Chondrocyte (in vitro differentiated cells): ENCODE results near the gene MAP1LC3C. TPM values are rescaled to one million over a fixed set of nuclear protein-coding genes. Genes with fewer than 3 reads are reported as not detected.

ENCODE experiments used
- DNase-seq: peaks from one replicate; pipeline ENCODE4 v3.0.0; 2021; ENCODE audit warnings: mixed read lengths, low spot score
- H3K27ac Mint-ChIP-seq: one replicate; pipeline ENCODE4 v1.8.0; 2021; ENCODE audit warnings: mild to moderate bottlenecking, moderate library complexity, mixed read lengths; ENCODE audit not compliant: unreplicated experiment
- H3K27me3 Mint-ChIP-seq: 2 replicates; pipeline ENCODE4 v1.8.0; 2021; ENCODE audit warnings: low read depth, mixed read lengths
- H3K36me3 Mint-ChIP-seq: 2 replicates; pipeline ENCODE4 v1.8.0; 2021; ENCODE audit warnings: low read depth, mixed read lengths
- H3K4me1 Mint-ChIP-seq: 2 replicates; pipeline ENCODE4 v1.8.0; 2021; ENCODE audit warnings: low read depth, mild to moderate bottlenecking, mixed read lengths
- H3K4me3 Mint-ChIP-seq: one replicate; pipeline ENCODE4 v1.8.0; 2021; ENCODE audit warnings: mild to moderate bottlenecking, moderate library complexity, mixed read lengths; ENCODE audit not compliant: unreplicated experiment
- H3K9me3 Mint-ChIP-seq: 2 replicates; pipeline ENCODE4 v1.8.0; 2021; ENCODE audit warnings: low read depth, mixed read lengths
- long read RNA-seq: library from polyadenylated mRNA; stranded (forward); transcript quantifications from one replicate; pipeline ENCODE4 v2.0.0, GENCODE V29; 2021
- total RNA-seq: library from RNA; stranded (reverse); gene quantifications from 3 replicates; pipeline ENCODE4 v1.2.1, GENCODE V29; 2021
- TF ChIP-seq, protein P1 (sequence below): fragments of 200-600 bp; sonication (generic); IDR thresholded peaks from 2 replicates; pipeline ENCODE4 v1.5.0; 2021; ENCODE audit warnings: antibody characterized with exemption, mild to moderate bottlenecking, moderate library complexity

Gene MAP1LC3C
- total RNA-seq: 0.38 to 0.65 TPM (median 0.46 TPM) in 3 replicates
- long read RNA-seq, partial matches to known transcripts: 0 of 2 reads
- long read RNA-seq, other reads (novel, unspliced or antisense): 0 of 2 reads

DNA sequence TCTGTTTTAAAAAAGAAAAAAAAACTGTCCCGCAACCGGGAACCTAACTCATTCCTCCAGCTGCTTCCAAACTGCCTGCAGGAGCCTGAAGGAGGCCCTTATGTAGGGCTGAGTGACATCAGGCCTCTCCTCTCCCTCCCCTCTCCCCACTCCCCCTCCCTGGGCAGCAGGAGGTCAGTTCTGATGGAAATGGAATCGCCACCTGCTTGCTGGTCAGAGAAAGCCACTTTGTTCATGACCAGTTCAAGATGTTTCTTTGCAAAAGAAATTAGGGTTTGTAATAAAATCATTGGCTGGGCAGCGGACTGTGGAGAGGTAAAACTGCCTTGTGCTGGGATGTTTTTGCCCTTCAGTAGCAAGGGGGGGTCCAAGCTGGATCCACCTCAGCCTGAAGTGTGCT is at the start of gene MAP1LC3C:
Gene MAP1LC3C, minus strand, starts transcription at position 73 of the 400 bp plus-strand sequence. CDS start 90 bp downstream, outside the sequence.
- Mint-ChIP-seq H3K27me3 (no peaks in the 10 kb centered on the region), H3K4me3 (peak within 1 kb of the TSS; percentile 74), H3K36me3 (no peaks in the 10 kb centered on the region), H3K27ac (peak within 1 kb of the TSS; percentile 70), H3K4me1 (peaks cover 15% of the 10 kb centered on the region), H3K9me3 (no peaks in the 10 kb centered on the region)
- TF ChIP-seq, protein P1, sequence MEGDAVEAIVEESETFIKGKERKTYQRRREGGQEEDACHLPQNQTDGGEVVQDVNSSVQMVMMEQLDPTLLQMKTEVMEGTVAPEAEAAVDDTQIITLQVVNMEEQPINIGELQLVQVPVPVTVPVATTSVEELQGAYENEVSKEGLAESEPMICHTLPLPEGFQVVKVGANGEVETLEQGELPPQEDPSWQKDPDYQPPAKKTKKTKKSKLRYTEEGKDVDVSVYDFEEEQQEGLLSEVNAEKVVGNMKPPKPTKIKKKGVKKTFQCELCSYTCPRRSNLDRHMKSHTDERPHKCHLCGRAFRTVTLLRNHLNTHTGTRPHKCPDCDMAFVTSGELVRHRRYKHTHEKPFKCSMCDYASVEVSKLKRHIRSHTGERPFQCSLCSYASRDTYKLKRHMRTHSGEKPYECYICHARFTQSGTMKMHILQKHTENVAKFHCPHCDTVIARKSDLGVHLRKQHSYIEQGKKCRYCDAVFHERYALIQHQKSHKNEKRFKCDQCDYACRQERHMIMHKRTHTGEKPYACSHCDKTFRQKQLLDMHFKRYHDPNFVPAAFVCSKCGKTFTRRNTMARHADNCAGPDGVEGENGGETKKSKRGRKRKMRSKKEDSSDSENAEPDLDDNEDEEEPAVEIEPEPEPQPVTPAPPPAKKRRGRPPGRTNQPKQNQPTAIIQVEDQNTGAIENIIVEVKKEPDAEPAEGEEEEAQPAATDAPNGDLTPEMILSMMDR: no peak
- no peak for DNase-seq

DNA sequence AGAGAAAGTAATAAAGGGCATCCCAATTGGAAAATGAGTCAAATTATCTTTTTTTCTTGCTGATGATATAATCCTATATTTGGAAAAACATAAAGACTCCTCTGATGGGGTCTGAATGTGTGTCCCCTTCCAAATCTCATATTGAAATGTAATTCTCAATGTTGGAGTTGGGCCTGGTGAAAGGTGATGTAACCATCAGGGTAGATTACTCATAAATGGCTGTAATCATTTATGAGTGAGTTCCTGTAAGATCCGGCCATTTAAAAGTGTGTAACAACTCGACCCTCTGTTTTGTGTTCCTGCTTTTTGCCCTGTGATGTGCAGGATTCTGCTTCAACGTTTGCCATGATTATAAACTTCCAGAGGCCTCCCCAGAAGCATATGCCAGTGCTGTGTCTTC is 44.3 kb upstream of the MAP1LC3C start:
- TF ChIP-seq, protein P1: no peak
- no peak overlapping the region for H3K4me3 Mint-ChIP-seq
- H3K36me3 Mint-ChIP-seq: no peaks in the 10 kb centered on the region
- DNase-seq: no peak
- no peaks in the 10 kb centered on the region for H3K4me1 Mint-ChIP-seq
- no peaks in the 10 kb centered on the region for H3K27me3 Mint-ChIP-seq
- H3K9me3 Mint-ChIP-seq: peaks cover 12% of the 10 kb centered on the region
- H3K27ac Mint-ChIP-seq: no peak overlapping the region

GRCh38 chr1:242034392-242034791 is 35.5 kb upstream of the MAP1LC3C start:
- Mint-ChIP-seq H3K4me3 (no peak overlapping the region), H3K9me3 (no peaks in the 10 kb centered on the region), H3K4me1 (no peaks in the 10 kb centered on the region), H3K27me3 (peaks cover 5% of the 10 kb centered on the region), H3K27ac (no peak overlapping the region), H3K36me3 (no peaks in the 10 kb centered on the region)
- DNase-seq: no peak
- TF ChIP-seq, protein P1: no peak

DNA sequence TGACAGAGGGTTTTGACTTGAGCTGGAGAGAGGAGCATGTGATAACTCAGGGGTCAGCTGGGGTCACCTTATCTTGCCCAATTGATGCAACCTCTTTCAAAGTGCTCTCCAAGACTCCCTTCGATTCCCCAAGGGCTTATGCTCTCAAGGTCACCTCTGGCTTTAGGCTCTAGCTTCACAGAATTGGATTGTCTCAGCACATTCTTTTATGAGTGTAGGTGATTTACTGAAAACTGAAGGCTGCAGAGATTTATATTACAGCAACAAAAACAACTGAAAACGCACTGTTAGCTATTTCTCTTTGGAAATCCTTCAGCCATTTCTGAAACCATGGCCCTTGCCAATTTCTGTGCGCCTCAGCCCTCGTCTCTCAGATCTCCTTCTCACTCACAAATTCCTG is 34.5 kb upstream of the MAP1LC3C start:
- H3K27me3 Mint-ChIP-seq: peaks cover 5% of the 10 kb centered on the region
- H3K36me3 Mint-ChIP-seq: no peaks in the 10 kb centered on the region
- no peaks in the 10 kb centered on the region for H3K4me1 Mint-ChIP-seq
- H3K9me3 Mint-ChIP-seq: no peaks in the 10 kb centered on the region
- no peak overlapping the region for H3K4me3 Mint-ChIP-seq
- no peak for DNase-seq
- no peak overlapping the region for H3K27ac Mint-ChIP-seq
- TF ChIP-seq, protein P1: no peak

GRCh38 chr1:242030071-242030470 is 31.2 kb upstream of the MAP1LC3C start:
- TF ChIP-seq, protein P1: no peak
- no peaks in the 10 kb centered on the region for H3K9me3 Mint-ChIP-seq
- no peak for DNase-seq
- peaks cover 9% of the 10 kb centered on the region for H3K27me3 Mint-ChIP-seq
- H3K36me3 Mint-ChIP-seq: no peaks in the 10 kb centered on the region
- no peak overlapping the region for H3K27ac Mint-ChIP-seq
- no peaks in the 10 kb centered on the region for H3K4me1 Mint-ChIP-seq
- H3K4me3 Mint-ChIP-seq: no peak overlapping the region
